ENCODE data around the gene TLDC2.

DNA sequence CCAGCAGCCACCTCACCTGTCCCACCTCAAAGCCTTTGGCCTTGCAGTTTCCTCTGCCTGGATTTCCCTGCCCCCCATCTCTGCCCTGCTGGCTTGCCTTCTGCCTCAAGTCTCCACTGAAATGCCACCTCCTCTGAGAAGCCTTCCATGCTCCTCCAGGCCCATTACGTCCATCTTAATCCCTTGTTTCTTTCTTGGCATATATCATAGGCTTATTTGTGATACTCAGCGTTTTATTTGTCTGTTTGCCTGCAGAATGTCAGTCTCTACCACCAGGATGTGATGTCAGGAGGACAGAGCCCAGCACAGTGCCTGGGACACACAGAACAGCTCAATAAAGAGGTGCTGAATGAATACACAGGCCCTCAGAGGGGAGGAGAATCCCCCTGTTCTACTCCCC is 24.4 kb upstream of the TLDC2 start:
- TF ChIP-seq CTCF (IDR thresholded peaks at IDR 0.05; ENCODE audit: insufficient read depth, low read length) (no peak), POLR2AphosphoS5 (IDR thresholded peaks at IDR 0.05; ENCODE audit: low read depth) (no peak), SPI1 (IDR thresholded peaks at IDR 0.05; ENCODE audit: borderline replicate concordance, low read depth) (no peak)
